Activated CD8-positive, alpha-beta memory T cell treated with anti-CD3 and anti-CD28 coated beads for 1 hour (primary cell): ENCODE measurements around the gene PLEKHH2.
A peak's percentile ranks its signal among the peaks of the same experiment; 100 is the strongest.
"Not testable (repeated sequence)": the region's sequence is repeated elsewhere in the genome, so short reads cannot be mapped to it uniquely, and the experiment has no call there.

Source experiments
- DNase-seq, 2 donors: peaks; one replicate each; pipeline ENCODE4 v3.0.0-alpha.2; 2020; ENCODE audit warnings: low read depth in 1 of 2; ENCODE audit errors: extremely low read depth in 1 of 2

Gene PLEKHH2

DNA sequence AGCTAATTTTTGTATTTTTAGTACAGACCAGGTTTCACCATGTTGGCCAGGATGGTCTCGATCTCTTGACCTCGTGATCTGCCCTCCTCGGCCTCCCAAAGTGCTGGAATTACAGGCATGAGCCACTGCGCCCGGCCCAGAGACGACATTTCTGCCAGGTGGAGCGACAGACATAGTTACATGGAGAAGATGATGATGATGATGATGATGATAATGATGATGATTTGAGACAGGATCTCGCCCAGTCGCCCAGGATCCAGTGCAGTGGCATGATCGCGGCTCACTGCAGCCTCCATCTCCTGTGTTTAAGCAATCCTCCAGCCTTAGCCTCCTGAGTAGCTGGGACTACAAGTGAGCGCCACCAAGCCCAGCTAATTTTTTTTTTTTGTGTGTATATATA lies 907 bp upstream of the PLEKHH2 start:
- DNase-seq, result not testable (repeated sequence)

DNA sequence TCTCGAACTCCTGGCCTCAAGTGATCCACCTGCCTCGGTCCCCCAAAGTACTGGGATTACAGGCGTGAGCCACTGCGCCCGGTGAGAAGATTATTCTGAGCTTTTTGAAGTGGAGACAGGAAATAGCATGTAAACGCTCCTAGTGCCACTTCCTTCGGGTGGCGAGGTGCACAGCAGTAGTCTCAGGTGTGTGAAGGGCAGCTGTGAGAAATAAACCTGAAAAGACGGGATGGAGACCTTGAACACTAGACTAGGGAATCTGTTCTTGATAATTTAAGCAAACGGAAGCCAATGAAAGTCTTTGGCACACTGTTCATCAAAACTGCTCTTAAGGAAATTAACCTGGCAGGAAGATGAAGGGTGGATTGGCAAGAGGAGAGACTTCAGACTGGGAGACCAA lies 439 bp upstream of the PLEKHH2 start:
- DNase-seq, result no peak

DNA sequence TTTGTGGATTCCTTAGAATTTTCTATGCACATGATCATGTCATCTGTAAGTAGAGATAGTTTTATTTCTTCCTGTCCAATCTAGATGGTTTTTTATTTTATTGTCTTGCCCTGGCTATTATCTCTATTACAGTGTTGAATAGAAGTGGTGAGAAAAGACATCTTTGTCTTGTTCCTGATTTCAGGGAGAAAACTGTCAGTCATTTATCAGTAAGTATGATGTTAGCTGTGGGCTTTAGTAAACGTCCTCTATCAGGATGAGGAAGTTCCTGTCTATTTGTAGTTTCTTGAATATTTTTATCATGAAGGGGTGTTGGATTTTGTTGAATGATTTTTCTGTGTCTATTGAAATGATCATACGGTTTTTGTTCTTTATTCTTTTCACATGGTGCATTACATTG lies 5.3 kb downstream of the PLEKHH2 start:
- DNase-seq, result no peak

DNA sequence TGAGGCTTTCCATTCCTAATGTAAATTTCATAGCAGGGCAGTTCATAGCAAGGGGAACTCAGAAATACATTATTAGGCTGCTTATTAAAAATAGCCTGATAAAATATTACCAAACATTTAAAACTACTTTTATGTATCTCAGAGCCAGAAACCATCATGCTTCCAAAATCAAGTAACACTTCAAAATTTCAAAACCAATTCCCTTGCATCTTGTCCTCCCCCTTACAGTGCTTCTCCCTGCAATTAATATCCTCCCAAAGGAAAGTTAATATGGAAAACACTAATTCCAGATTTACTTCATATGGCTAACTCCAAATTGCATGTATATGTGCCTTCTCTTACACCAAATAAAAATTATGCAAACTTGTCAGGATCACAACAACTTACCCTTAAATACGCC lies 6.6 kb downstream of the PLEKHH2 start:
- DNase-seq, result no peak

DNA sequence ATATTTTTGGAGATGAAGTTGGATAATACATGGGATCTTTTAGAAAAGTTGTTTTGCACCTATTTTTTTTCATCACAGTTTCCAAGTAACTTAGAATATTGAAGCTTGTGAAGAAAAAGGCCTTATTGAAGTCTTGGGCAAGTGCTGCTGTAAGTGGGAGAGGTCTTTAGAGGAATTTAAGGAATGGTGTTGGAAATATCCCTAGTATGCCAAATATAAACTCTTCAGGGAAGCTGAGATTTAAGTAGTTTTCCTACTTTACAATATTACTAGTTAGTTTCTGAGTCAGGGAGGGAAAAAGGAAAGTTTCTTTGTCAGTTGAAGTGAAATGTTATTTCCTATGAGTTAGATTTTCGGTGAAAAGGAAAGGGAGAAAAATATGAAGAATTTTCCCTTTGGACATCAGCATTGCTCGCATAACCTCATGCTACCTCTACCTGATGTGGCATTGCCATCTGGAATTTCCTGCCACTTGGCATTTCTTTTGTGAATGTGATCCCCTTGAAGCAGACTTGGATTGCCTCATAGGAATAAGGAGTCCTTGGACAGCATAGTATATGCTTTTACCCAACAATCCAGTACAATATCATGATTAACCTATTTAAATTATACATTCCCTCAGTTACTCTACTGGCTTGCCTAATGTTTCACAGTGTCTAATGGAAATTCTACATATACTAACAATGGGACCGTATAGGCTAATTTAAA lies 12.1 kb downstream of the PLEKHH2 start:
- DNase-seq, result no peak

DNA sequence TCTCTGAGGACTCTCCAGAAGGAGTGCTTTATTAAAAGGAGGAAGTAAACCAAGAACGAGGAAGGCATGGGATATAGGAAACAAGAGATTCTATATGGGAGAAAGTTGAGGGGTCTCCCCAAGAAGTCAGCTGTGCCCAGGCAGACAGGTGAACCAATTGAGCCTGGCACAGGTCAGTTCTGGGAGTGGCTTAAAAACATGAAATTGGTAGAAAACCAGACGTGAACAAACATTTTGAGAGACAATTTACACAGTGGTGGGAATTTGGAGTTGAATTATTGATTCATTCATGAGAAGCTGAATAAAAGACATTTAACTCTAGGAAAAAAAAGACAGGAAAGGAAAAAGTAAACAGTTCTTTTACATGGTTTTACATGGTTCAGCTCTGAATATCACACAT lies 16.4 kb downstream of the PLEKHH2 start:
- DNase-seq, result no peak

DNA sequence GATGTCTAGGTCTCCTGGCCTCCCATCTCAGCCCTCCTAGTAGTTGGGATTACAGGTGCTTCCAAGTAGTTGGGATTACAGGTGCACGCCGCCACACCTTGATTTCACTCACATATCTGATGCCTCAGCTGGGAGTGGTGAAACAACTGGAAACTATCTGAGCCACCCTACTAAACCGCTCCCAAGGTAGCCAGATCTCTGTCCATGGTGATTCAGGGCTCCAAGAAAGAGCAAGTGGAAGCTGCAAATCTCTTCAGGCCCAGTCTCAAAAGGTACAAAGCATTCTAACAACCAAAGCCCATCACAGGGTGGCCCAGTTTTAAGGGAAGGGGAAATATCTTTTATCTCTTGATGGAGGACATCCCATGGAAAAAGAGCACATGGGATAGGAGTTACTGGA lies 20.2 kb downstream of the PLEKHH2 start:
- DNase-seq, result no peak

DNA sequence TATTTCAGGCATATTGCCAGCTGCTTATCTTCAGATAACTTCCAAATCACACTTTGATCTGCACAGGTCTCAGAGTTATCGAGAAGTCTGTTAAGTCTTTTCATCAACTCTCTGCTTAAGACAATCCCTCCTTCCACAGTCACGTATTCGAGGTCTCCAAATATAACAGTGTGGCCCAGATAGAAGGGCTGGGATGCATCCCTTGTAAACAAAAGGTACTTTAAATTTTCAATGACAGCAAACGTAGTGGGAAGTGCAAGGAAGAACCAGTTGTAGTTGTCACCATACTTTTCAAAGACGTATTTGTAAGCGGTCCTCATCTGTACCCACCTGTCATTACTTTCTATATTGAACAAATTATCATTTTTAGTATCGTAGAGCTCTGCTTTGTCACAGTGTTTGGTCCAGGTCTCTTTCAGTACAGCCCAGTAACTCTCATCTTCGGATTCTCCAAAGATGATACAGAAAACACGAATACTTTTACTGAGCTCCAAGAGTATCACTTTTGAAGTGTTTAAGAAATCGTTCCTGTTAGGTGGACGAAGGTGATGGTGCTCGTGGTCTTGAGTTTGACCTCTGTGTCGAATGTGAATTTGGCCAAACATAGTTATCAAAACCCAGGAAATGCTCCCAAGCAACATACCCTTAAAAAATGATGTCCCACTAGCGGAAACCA lies 38.7 kb downstream of the PLEKHH2 start:
- DNase-seq, result no peak

DNA sequence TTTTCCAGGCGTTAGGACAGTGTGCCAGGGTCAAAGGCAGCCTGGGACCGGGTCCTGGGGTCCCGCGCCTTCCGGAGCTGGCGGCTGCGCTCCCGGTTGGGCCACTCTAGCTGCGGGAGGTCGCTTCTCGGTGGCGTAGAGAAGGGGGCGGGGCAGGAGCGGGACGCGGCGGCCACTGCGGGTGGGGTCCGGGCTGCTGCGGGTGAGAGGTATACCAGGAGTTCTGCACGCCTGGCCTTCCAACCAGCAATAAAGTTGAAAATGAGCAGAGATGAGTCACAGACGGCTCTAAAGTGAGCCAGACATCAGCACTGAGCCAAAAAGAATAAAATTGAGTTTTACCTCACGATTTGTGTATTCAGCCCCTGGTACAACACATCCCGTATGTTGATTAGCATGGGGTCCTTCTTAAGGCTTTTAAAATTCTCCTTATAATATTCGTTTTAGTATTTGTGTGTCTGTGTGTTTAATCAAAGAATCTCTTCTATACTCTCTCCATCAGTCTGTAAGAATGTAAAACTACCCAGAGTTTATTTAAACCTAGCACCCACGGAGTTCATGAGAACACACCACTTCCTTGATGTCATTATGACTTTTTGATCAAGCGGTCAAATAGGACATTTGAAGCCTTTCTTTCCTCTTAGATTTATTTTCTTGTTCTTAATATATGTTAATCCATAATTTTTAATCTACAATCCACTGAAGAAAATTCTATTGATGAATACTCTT lies 39.4 kb downstream of the PLEKHH2 start, which contains the start of gene C1GALT1C1L:
Gene C1GALT1C1L (minus strand): TSS at position 108 of the 729 bp plus-strand sequence. CDS start 107 bp downstream, at position 1.
- peak in 1 of 2 donors; percentile 17 for DNase-seq

DNA sequence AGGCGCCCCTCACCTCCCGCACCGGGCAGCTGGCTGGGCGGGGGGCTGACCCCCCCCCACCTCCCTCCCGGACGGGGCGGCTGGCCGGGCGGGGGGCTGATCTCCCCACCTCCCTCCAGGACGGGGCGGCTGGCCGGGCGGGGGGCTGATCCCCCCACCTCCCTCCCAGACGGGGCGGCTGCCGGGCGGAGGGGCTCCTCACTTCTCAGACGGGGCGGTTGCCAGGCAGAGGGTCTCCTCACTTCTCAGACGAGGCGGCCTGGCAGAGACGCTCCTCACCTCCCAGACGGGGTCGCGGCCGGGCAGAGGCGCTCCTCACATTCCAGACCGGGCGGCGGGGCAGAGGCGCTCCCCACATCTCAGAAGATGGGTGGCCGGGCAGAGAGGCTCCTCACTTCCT lies 40.7 kb downstream of the PLEKHH2 start:
- not testable (repeated sequence) for DNase-seq

DNA sequence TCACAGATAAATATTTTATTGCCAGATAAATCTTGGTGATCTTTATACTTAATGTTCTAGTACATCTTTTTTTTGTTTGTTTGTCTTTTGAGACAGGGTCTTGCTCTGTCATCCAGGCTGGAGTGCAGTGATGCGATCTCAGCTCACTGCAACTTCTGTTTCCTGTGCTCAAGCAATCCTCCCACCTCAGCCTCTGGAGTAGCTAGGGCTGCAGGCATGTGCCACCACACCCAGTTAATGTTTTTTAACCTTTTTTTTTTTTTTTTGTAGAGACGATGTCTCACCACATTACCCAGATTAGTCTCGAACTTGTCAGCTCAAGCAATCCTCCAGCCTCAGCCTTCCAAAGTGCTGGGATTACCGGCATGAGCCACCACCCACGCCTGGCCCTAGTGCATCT lies 48.3 kb downstream of the PLEKHH2 start:
- no peak for DNase-seq

DNA sequence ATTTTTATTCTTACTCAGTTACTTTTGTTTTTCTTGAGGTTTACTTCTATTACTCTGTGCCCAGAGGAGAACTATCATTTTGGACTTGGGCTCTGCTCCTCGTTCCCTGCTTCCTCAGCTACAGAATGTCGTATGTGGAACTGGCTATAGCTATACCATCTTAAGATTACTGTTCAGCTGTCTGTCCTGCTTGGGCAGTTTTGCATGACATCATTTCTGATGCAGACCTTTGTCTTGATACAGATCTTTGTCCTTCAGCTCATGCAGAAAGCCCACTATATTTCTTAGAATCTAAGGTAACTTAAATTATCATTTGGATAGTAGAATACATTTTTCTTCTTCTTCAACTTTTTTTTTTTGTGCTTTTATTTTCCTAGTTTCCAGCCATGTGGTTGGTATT lies 52.9 kb downstream of the PLEKHH2 start:
- no peak for DNase-seq

DNA sequence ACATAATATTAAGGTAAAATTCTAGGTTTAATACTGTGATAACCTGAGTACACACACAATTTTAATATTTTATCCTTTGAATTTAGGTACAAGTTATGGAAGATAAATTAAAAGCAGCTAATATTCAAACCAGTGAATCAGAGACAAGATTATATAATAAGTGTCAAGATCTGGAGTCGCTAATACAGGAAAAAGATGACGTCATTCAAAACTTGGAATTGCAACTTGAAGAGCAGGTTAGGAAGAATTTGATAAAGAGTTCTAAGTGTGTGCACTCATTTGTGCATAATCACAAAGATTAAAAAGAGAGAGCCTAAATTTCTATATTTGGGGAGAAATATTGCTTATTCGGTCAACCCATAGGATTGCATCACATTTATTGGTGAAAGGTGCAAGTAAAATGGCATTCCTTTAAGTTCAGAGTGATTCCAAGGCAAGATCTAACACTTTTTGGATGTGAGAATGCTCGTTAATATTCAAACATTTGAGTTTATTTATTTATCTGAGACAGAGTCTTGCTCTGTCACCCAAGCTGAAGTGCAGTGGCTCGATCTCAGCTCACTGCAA lies 55.5 kb downstream of the PLEKHH2 start:
- no peak for DNase-seq

DNA sequence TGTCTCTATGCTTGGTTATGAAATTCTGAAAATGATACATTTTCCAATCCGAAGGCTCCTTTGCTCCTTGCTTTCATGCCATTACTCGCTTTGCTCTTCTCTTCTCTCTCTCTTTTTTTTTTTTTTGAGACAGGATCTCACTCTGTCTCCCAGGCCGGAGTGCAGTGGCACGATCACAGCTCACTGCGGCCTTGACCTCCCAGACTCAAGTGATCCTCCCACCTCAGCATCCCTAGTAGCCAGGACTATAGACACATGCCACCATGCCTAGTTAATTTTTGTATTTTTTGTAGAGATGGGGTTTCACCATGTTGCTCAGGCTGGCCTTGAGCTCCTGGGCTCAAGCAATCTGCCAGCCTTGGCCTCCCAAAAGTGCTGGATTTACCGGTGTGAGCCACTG lies 61.1 kb downstream of the PLEKHH2 start:
- not testable (repeated sequence) for DNase-seq

DNA sequence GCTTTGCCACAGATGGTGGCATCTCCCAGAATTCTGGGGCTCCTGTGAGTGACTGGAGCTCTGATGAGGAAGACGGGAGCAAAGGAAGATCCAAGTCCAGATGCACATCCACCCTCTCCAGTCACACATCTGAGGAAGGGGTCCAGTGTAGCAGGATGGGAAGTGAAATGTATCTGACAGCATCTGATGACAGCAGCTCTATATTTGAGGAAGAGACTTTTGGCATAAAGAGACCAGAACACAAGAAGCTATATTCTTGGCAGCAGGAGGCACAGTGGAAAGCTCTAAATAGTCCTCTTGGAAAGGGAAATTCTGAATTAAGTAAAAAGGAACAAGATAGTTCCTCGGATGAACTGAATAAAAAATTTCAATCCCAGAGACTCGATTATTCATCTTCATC lies 62.7 kb downstream of the PLEKHH2 start:
- DNase-seq, result no peak

DNA sequence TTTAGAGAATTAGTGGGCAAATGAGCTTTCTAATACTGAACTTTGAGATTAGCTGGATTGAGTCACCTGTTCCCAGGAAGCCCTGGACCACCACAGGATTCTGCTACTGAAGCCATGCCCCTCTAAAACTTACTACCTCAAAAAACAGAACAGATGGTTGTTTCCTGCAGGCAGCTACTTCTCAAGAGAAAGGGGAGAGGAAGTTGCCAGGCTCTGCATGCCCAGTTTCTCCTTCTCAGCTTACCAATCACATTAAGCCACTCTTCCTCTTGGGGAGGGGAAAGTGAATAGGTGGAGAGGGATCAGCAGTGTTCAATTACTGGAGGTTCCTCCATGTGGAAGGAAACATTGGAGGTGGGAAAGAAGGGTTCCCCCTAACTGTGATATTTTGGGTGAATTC lies 64.1 kb downstream of the PLEKHH2 start:
- no peak for DNase-seq

DNA sequence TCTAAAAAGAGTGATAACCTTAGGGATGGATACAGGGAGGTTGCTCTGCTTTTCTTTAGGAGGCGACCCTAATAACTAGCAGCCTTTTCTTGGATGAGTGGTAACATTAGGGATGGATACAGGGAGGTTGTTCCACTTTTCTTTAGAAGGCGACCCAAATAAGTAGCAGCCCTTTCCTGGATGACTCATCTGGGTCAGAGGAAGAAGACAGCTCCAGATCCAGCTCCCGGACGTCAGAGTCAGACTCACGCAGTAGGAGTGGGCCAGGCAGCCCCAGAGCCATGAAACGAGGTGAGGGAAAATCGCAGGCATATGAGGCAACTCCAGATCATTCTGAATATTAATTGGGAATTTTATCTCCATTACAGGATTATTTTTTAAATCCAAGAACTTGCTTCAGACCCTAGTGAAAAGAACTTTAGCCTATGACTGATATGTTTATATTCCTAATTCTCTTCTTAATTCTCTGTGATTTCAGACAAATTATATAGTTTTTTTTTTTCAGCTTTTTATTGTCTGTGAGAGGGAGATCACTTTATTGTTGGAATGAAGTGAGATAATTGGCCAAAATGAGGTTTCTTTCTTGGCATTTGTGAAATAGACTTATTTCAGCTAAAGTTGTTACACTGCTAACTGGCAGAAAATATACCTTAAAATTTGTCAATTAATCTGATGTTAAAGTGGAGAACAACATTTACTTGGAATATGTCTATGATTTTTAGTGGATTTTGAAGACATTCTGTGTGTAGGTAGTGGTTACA lies 70.4 kb downstream of the PLEKHH2 start:
- DNase-seq, result no peak

DNA sequence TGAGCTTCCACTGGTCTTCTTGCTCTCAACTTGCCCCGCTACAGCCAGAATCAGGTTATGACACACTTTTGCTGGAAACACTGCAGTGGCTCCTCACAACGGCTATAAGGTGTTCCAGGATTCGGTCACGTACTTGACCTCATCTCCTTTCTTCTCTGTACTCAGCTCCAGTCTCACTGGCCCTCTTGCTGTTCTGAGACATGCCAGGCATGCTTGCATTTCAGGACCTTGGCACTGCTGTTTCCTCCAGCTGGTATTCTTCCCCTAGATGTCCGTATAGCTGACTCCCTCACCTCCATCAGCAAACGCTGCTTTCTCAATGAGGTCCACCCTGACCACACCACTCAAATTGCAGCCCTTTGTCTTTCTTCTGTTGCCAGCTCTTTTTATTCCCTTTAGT lies 71.1 kb downstream of the PLEKHH2 start:
- no peak for DNase-seq

DNA sequence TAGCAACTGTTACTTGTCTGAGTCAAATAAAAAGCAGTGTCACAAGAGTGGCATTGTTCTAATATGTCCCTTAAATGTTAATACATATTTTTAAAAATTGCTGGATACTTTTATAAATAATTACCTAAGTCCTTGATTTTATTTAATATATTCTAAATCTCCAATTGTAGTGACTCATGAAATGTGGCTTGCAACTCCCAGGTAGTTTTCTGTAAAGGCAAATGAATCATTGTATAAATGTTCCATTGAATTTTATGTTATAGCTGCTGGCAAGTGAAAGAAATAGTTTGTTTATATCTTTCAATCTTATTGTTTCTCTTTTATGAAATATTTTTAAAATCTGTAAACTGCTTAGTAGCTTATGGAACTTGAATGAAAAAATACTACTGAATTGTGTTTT lies 71.8 kb downstream of the PLEKHH2 start:
- DNase-seq, result no peak

DNA sequence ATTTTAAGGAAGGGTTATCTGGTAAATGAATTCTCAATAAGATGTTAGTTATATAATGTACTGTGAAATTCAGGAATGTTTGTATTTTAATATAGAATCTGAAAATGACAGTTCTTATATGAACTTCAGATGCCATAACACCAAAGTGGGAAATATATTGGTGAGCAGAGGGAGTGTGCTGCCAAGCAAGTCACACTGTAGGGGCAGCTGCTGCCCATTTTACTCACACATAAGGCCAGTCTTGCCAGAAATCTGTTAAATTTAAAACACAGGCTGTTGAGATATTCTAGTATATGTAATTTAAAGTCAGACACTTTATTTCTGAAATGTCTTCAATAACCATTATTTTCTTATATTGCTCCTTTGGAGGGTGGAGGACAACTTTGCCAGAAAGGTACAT lies 73.8 kb downstream of the PLEKHH2 start:
- DNase-seq, result no peak

DNA sequence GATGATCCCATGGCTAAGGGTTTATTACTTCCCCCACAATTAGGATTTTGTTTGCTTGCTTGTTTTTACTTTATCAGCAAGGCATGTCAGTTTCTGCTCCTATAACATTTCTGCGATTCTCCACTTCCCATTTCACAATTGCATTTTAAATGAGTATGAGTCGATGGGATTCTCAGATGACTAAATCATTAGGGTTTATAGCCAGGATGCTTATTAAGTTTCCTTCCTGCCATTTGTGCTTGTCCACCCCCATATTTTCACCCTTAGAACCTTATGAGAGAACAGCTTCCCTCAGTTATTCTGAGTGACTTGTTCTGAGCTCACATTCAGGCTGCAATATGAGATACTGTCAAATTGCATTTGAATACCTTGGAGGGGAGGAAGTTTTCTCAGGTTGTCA lies 77.1 kb downstream of the PLEKHH2 start:
- no peak for DNase-seq
